ENCODE results near the gene CORIN.
"Not testable (repeated sequence)": the region's sequence is repeated elsewhere in the genome, so short reads cannot be mapped to it uniquely, and the experiment has no call there.

CORIN gene

GRCh38 chr4:47767956-47768355, 69.9 kb downstream of the CORIN start:
- not testable (repeated sequence) for DNase-seq (ENCODE audit: low read depth)

- DNase-seq (ENCODE audit: low read depth) = no peak
These were observed 74.6 kb downstream of the CORIN start for GRCh38 chr4:47763279-47763678.

- DNase-seq (ENCODE audit: low read depth) = no peak
These were observed 75.2 kb downstream of the CORIN start for GRCh38 chr4:47762376-47763266.

GRCh38 chr4:47753316-47753715, 84.6 kb downstream of the CORIN start:
- DNase-seq (ENCODE audit: low read depth) = not testable (repeated sequence)

GRCh38 chr4:47752214-47752613, 85.7 kb downstream of the CORIN start:
- no peak for DNase-seq (ENCODE audit: low read depth)

- DNase-seq (ENCODE audit: low read depth) = no peak
These were observed 87.1 kb downstream of the CORIN start for GRCh38 chr4:47750788-47751187.

GRCh38 chr4:47749858-47750257, 88.0 kb downstream of the CORIN start:
- no peak for DNase-seq (ENCODE audit: low read depth)

- DNase-seq (ENCODE audit: low read depth) = no peak
These were observed 88.8 kb downstream of the CORIN start for GRCh38 chr4:47749060-47749459.

GRCh38 chr4:47747846-47748494, 89.9 kb downstream of the CORIN start:
- no peak for DNase-seq (ENCODE audit: low read depth)

GRCh38 chr4:47747211-47747610, 90.7 kb downstream of the CORIN start:
- DNase-seq (ENCODE audit: low read depth) = no peak

GRCh38 chr4:47746122-47746521, 91.7 kb downstream of the CORIN start:
- DNase-seq (ENCODE audit: low read depth) = no peak

GRCh38 chr4:47744843-47745382, 93.0 kb downstream of the CORIN start:
- DNase-seq (ENCODE audit: low read depth) = no peak

GRCh38 chr4:47744253-47744652, 93.6 kb downstream of the CORIN start:
- DNase-seq (ENCODE audit: low read depth) = no peak

GRCh38 chr4:47741200-47741599, 96.7 kb downstream of the CORIN start:
- no peak for DNase-seq (ENCODE audit: low read depth)

- DNase-seq (ENCODE audit: low read depth) = no peak
These were observed 100.5 kb downstream of the CORIN start for GRCh38 chr4:47737326-47737725.

GRCh38 chr4:47736555-47736954, 101.3 kb downstream of the CORIN start:
- DNase-seq (ENCODE audit: low read depth) = no peak

- no peak for DNase-seq (ENCODE audit: low read depth)
These were observed 101.7 kb downstream of the CORIN start for GRCh38 chr4:47736146-47736545.

- DNase-seq (ENCODE audit: low read depth) = no peak
These were observed 104.3 kb downstream of the CORIN start for GRCh38 chr4:47733302-47734175.

- DNase-seq (ENCODE audit: low read depth) = no peak
These were observed 106.7 kb downstream of the CORIN start for GRCh38 chr4:47731182-47731581.

GRCh38 chr4:47729131-47729680, 108.7 kb downstream of the CORIN start:
- DNase-seq (ENCODE audit: low read depth) = no peak

GRCh38 chr4:47721892-47722575, 115.8 kb downstream of the CORIN start:
- DNase-seq (ENCODE audit: low read depth) = no peak

All from activated T-cell treated with anti-CD3 and anti-CD28 coated beads for 48 hours (primary cell).